ENCODE measurements around the gene RP2.

RP2 gene

GRCh38 chrX:46922611-46923010 is 85.8 kb downstream of the RP2 start:
- DNase-seq (ENCODE audit: low spot score): no peak
- H3K27ac ChIP-seq: no peak overlapping the region
- ChIA-PET POLR2A (ENCODE audit: low non-redundant PET) (no interaction called here), CTCF (no interaction called here)
- no peak for TF ChIP-seq CTCF (conservative IDR thresholded peaks at IDR 0.05; ENCODE audit: low read depth)

GRCh38 chrX:46927718-46928117 is 90.9 kb downstream of the RP2 start:
- ChIA-PET POLR2A (ENCODE audit: low non-redundant PET) (no interaction called here), CTCF (no interaction called here)
- TF ChIP-seq CTCF (conservative IDR thresholded peaks at IDR 0.05; ENCODE audit: low read depth): no peak
- H3K27ac ChIP-seq: no peak overlapping the region
- no peak for DNase-seq (ENCODE audit: low spot score)

GRCh38 chrX:46929439-46930261 is 92.8 kb downstream of the RP2 start:
- CTCF ChIA-PET: no interaction called here
- no peak overlapping the region for H3K27ac ChIP-seq
- POLR2A ChIA-PET (ENCODE audit: low non-redundant PET): no interaction called here
- peak; percentile 7 for DNase-seq (ENCODE audit: low spot score)
- no peak for TF ChIP-seq CTCF (conservative IDR thresholded peaks at IDR 0.05; ENCODE audit: low read depth)
